ENCODE measurements around the gene PGF.

DNA sequence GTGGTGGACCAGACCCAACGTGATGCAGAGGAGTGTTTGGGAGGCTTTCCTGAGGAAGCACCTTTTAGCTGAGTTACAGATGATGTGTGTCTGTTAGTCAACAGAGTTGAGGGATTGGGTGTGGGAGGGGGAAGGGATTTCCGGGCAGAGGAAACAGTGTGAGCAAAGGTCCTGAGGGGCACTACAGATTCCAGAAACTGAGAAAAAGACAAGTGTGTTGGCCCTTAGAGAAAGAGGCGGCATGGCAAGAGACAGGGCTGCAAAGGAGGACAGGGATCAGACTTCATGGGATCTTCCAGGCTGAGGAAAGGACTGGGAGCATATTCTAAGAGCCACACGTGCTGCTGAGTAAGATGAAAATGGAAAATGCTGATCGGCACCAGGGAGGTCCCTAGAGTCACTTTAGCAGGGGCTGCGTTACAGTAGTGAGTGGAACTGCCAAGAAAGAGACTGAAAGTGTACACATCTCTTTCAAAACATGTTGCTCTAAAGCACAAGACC lies 22.9 kb downstream of the PGF start:
- no peak for TF ChIP-seq YY1 (IDR thresholded peaks at IDR 0.05; ENCODE audit: insufficient read depth, insufficient read length)
- TF ChIP-seq SUZ12 (IDR thresholded peaks at IDR 0.05; ENCODE audit: extremely low read depth, insufficient read depth, insufficient read length) = no peak
- TF ChIP-seq ZNF274 (IDR thresholded peaks at IDR 0.05; ENCODE audit: low read depth, low read length) = no peak
